ENCODE results near the gene RNGTT. TPM values are rescaled to one million over a fixed set of nuclear protein-coding genes. Genes with fewer than 3 reads are reported as not detected.

The RNGTT gene
- total RNA-seq, 1 donor from 2014 or later: 12.3 TPM

DNA sequence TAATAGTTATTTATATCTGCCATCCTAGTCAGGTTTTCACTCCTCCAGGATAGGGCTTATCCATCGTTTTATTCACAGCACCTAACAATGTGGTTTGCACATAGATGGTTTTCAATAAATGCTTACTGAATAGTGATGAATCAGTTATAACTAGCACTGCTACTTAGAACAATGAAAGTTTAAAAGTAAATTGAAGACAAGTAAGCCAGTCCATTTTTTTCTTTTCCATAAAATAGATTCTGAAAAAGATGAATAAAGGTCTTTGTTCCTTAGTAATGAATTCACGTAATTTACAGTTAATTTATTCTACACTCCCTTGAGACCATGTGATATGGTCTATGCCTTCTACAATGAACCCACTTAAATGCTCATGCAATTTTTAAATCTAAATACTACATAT lies 212.5 kb downstream of the RNGTT start:
- Histone ChIP-seq H3K4me1 (no peaks in the 10 kb centered on the region), H3K9me3 (no peaks in the 10 kb centered on the region), H3K27ac (no peak overlapping the region), H3K36me3 (no peaks in the 10 kb centered on the region), H3K4me3 (no peak overlapping the region), H3K27me3 (no peaks in the 10 kb centered on the region)
- DNase-seq (no peak), ATAC-seq (no peak)
- intact Hi-C loops (cut with DNase I): no loop called here
- TF ChIP-seq, protein P1, sequence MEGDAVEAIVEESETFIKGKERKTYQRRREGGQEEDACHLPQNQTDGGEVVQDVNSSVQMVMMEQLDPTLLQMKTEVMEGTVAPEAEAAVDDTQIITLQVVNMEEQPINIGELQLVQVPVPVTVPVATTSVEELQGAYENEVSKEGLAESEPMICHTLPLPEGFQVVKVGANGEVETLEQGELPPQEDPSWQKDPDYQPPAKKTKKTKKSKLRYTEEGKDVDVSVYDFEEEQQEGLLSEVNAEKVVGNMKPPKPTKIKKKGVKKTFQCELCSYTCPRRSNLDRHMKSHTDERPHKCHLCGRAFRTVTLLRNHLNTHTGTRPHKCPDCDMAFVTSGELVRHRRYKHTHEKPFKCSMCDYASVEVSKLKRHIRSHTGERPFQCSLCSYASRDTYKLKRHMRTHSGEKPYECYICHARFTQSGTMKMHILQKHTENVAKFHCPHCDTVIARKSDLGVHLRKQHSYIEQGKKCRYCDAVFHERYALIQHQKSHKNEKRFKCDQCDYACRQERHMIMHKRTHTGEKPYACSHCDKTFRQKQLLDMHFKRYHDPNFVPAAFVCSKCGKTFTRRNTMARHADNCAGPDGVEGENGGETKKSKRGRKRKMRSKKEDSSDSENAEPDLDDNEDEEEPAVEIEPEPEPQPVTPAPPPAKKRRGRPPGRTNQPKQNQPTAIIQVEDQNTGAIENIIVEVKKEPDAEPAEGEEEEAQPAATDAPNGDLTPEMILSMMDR (IDR thresholded peaks at IDR 0.05): no peak

DNA sequence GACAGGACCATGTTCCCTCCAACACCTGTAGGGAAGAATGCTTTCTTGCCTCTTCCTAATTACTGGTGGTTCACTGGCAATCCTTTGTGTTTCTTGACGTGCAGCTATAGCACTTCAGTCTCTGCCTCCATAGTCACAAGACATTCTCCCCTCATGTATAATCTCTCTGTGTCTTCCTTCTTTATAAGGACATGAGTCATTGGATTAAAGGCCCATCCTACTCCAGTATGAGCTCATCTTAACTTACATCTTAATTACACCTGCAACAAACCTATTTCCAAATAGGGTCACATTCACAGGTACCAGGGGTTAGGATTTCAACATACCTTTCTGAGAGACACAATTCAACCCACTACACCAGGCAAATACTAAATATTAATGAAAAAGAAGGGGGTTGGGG lies 213.6 kb downstream of the RNGTT start:
- intact Hi-C loops (cut with DNase I): no loop called here
- TF ChIP-seq, protein P1 (IDR thresholded peaks at IDR 0.05): no peak

DNA sequence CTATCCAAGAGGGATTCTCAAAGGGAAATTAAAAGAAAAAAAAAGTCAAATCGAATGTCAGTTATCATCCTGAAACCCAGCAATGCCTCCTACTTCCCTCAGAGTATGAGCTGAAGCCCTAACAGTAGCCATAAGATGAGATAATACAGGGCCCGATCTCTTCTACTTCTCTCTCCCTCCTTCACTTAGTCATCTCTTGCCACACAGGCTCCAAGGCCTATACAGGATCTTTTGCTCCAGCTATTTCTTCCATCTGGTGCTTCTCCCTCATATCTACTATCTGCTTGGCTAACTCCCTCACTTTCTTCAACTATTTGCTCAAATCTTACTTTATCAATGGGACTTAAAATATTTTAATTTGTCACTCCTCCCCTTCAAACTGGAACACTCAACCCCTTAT lies 215.3 kb downstream of the RNGTT start:
- ATAC-seq: no peak
- Histone ChIP-seq H3K4me1 (no peaks in the 10 kb centered on the region), H3K9me3 (no peaks in the 10 kb centered on the region), H3K4me3 (no peak overlapping the region), H3K36me3 (no peaks in the 10 kb centered on the region), H3K27ac (no peak overlapping the region), H3K27me3 (no peaks in the 10 kb centered on the region)
- intact Hi-C loops (cut with DNase I): no loop called here
- no peak for DNase-seq
- TF ChIP-seq, protein P1 (IDR thresholded peaks at IDR 0.05): no peak

More for the DNA sequence above, 213.6 kb downstream of the RNGTT start:
- no peaks in the 10 kb centered on the region for H3K4me1 ChIP-seq
- H3K27me3 ChIP-seq: no peaks in the 10 kb centered on the region
- ATAC-seq: no peak
- H3K36me3 ChIP-seq: no peaks in the 10 kb centered on the region
- no peaks in the 10 kb centered on the region for H3K9me3 ChIP-seq
- H3K27ac ChIP-seq: no peak overlapping the region
- no peak for DNase-seq
- H3K4me3 ChIP-seq: no peak overlapping the region

DNA sequence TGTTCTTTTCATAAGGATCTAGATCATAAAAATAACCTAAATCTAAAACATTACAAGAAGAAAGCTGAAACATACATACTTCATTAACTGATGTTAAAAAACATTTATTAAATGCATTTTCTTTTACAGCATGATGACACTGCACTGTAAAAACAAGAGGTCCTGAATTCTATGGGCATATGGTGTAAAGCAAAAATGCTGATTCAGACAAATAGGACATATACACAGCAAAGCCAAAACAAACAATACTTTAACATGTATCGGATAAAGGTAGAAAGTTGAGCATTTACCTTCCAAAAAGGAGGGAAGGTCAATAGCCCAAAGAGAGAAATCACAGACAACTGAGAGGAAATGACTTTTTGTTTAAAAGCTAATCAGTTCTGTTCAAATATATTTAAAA lies 221.5 kb downstream of the RNGTT start:
- no peak overlapping the region for H3K4me3 ChIP-seq
- no peaks in the 10 kb centered on the region for H3K27me3 ChIP-seq
- H3K4me1 ChIP-seq: no peaks in the 10 kb centered on the region
- no peaks in the 10 kb centered on the region for H3K36me3 ChIP-seq
- no peak for DNase-seq
- H3K27ac ChIP-seq: no peak overlapping the region
- intact Hi-C loops (cut with DNase I): no loop called here
- no peak for ATAC-seq
- TF ChIP-seq, protein P1 (IDR thresholded peaks at IDR 0.05): no peak
- no peaks in the 10 kb centered on the region for H3K9me3 ChIP-seq

DNA sequence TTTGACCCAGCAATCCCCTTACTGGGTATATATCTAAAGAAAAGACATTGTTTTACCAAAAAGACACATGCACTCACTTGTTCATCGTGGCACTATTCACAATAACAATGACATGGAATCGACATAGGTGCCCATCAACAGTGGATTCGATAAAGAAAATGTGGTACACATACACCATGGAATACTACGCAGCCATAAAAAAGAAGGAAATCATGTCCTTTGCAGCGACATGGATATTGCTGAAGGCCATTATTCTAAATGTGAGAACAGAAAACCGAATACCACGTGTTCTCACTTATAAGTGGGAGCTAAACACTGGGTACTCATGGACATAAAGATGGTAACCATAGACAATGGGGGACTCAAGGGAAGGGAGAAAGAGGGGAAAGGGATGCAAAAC lies 222.3 kb downstream of the RNGTT start:
- intact Hi-C loops (cut with DNase I): no loop called here
- Histone ChIP-seq H3K4me3 (no peak overlapping the region), H3K4me1 (no peaks in the 10 kb centered on the region), H3K36me3 (peaks cover 5% of the 10 kb centered on the region), H3K27ac (no peak overlapping the region), H3K27me3 (no peaks in the 10 kb centered on the region), H3K9me3 (no peaks in the 10 kb centered on the region)
- DNase-seq: no peak
- ATAC-seq: no peak
- TF ChIP-seq, protein P1 (IDR thresholded peaks at IDR 0.05): no peak

DNA sequence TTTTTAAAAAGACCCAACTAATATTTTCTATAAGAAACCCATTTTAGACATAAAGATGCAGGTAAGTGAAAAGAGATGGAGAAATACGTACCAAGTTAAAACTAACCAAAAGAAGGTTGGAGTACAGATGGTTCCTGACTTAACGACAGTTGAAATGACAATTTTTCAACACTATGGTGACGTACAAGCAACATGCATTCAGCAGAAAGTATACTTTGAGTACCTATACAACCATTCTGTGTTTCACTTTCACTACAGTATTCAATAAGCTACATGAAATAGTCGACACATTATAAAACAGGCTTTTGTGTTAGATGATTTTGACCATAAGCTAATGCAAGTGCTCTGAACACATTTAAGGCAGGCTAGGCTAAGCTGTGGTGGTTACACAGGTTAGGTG lies 228.9 kb downstream of the RNGTT start:
- no peak overlapping the region for H3K4me3 ChIP-seq
- H3K4me1 ChIP-seq: no peaks in the 10 kb centered on the region
- intact Hi-C loops (cut with DNase I): no loop called here
- H3K27me3 ChIP-seq: no peaks in the 10 kb centered on the region
- TF ChIP-seq, protein P1 (IDR thresholded peaks at IDR 0.05): no peak
- H3K9me3 ChIP-seq: no peaks in the 10 kb centered on the region
- H3K27ac ChIP-seq: no peak overlapping the region
- ATAC-seq (no peak), DNase-seq (no peak)
- H3K36me3 ChIP-seq: peaks cover 5% of the 10 kb centered on the region
